ENCODE data around the gene NTN3.

DNA sequence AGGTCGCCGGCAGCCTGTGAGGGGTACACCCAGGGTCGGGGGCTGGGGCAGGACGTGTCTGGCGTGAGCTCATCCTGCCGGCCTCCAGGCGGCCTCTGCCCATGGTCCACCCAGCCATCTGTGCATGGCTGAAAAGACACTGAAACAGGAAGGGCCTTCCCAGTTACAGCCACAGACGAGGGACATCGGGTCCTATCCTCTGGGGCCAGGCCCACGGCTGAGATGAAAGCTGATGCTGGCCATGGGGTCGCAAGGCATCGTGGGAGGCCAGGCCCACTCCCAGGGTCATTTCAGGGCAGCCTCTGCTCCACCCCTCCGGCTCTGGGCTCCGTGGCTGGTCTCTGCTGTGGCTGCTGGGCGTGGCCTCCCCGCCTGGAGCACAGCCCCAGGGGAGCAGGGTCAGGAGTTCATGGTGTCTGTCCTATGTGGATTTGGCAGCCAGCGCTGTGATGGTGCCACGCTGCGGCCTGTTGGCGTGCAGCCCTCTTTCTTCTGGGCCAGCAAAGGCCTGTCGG, 26.1 kb downstream of the NTN3 start:
- TF ChIP-seq, protein P1, sequence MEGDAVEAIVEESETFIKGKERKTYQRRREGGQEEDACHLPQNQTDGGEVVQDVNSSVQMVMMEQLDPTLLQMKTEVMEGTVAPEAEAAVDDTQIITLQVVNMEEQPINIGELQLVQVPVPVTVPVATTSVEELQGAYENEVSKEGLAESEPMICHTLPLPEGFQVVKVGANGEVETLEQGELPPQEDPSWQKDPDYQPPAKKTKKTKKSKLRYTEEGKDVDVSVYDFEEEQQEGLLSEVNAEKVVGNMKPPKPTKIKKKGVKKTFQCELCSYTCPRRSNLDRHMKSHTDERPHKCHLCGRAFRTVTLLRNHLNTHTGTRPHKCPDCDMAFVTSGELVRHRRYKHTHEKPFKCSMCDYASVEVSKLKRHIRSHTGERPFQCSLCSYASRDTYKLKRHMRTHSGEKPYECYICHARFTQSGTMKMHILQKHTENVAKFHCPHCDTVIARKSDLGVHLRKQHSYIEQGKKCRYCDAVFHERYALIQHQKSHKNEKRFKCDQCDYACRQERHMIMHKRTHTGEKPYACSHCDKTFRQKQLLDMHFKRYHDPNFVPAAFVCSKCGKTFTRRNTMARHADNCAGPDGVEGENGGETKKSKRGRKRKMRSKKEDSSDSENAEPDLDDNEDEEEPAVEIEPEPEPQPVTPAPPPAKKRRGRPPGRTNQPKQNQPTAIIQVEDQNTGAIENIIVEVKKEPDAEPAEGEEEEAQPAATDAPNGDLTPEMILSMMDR (conservative IDR thresholded peaks at IDR 0.05): no peak
- TF ChIP-seq ZFX (IDR thresholded peaks at IDR 0.05): peak; percentile 29; the same call in 1 of the 2 replicates

Data from C4-2B (cell line).